GM18508 (cell line): ENCODE data around the gene BDH1.

ENCODE experiments used
- ATAC-seq: cut with Tn5 transposase; IDR thresholded peaks from one replicate; pipeline ENCODE4 v1.9.1; 2021; ENCODE audit warnings: moderate number of reproducible peaks; ENCODE audit not compliant: insufficient read depth, unreplicated experiment

Gene BDH1

DNA sequence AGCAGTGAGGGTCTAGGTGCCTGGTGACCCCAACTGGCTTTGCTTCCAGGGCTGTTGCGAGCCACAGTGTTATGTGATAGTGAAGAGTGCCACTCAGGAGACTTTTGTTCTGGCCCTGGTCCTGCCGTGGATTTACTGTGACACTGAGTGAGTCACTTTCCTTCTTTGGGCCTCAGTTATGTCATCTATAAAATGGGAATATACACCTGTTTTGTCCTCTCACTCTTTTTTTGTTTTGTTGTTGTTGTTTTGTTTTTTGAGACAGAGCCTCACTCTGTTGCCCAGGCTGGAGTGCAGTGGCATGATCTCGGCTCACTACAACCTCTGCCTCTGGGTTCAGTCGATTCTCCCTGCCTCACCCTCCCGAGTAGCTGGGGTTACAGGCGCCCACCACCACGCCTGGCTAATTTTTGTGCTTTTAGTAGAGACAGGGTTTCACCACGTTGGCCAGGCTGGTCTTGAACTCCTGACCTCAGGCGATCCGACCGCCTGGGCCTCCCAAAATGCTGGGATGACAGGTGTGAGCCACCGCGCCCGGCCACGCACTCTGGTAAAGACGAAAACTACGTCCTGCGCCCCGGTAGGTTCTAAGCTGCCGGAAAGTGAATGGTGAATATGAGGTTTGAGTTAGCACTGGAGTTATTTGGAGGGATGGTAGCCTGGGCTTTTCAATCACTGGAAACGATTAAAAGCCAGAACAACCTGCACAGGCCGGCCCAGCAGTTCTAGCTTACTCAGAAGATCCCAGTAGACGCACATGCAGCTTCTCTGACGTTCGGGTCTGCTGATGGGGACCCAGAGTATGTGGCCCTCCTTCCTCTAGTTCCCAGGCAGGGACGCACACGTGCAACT lies 46.6 kb downstream of the BDH1 start:
- ATAC-seq = no peak

DNA sequence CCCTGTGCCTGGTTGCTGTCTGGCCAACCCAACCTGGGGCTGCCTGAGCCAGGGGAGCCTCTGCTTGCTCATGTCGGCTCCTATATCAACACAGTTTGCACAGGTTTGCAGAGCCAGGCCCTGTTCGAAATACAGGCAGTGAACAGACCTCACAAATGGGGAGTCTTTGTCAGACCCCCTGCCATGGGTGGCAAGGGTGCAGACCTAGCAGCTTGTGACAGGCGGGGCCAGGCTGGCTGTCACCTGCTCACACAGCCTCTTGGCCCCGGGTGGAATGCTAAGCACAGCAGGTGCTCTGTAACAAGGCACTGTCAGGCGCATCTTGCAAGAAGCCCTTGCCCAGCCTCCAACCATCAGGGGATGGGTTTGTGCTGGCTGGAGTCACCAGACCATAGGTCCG lies 47.3 kb downstream of the BDH1 start:
- ATAC-seq = no peak

DNA sequence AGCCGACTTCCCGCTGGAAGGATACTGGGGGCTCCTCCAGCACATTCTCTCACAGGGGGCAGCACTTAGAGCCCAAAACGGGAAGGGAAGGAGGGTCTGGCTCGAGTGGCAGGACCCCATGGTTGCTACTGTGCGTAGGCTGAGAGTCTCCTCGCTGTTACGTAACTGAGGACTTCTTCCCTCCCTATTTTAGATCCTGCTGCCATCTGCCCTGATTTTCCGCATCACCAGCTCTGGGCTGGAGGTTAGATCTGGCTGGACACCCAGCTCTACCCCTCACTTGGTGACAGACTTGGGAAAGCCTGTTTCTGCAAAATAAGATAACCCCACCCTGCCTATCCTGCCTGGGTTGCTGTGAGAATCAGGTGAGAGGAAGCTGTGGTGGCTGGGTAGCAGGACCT lies 47.7 kb downstream of the BDH1 start:
- ATAC-seq = no peak

DNA sequence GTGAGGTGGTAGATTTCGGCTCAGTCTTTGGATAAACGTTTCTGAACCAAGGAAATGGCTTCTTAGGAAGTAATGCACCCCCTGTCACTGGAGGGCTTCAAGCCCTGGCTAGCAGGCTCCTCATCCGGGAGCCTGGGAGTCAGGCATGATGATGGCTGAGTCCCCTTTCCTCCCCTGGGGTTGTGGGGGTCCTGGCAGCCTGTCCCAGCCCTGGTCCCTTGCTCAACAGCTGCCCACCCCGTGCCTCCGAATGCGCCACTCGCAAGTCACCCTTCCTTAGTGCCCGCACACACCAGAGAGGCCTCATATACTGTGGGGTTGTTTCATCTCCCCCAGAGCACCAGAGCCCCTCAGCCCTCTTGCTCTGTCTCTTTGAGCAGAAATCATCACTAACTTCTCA lies 48.2 kb downstream of the BDH1 start:
- ATAC-seq = no peak

DNA sequence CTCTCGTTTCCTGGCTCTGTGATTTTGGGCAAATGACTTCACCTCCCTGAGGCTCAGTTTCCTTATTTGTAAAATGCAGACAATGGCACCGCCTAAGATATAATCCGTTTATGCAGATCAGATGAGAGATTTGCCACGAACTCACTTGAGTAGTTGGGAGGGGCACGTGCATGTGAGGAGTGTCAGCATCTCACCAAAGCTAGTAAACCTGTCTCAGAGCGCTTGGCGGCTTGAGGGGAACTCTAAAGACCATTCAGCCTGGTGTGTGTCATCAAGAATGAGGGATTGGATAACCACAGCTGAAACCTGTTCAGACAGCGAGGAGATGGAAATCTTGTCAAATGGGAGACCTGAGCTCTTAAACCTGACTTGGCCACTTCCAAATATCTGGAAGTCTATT lies 48.7 kb downstream of the BDH1 start:
- ATAC-seq = no peak

DNA sequence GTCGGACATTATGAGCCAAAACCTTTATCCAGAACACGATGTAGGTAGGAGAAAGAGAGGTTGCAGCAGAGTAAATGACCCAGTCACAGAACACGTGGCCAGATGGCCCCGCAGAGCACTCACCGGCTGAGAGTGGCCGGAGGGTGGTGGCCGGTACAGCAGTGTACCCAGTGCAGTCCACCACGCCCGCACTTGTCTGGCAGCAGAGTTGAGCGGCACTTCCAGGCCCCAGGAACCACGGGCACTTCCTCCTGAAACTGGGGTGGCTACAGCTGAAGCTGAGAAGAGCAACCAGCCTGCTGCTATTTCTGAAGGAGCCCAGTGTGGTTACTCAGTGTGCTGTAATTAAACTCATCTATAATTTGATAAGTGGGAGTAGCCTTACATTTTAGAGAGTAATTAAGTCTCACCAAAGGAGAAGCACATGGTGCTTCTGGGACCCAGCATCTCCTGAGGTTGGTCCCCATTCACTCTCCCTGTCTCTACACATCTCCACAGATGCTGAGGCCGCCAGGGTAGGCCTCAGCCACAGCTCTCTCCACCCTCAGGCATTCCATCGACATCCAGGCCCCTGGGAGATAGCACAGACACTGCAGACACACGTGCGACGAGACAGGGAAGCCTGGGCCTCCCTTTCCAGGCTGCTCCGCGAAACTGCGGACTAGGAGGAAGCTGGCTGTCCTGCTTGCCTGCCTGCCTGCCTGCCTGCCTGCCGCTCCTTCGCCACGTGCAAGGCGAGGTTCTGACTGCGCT lies 49.8 kb downstream of the BDH1 start:
- ATAC-seq = no peak

DNA sequence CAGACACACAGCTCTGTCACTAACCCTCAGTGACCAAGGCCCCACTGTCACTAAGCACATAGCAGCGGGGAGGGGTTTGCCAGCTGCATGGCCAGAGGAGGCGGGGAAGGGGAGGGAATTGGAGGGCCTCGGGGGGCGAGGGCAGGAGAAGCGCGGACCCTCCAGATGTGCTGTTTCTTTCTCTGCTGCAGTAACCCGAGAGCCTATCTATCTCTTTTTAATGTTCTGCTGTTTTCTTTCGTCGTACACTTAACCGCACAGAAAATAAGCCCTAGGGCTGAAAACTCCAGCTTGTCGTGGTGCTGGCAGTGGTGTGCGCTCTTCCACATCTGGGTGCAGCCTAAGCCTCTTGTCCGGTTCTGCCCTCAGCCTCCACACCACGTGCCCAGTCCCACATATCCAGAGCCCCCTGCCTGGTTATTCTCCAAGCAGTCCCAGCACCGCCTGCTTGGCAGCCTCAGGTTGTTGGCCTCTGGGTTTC lies 51.1 kb downstream of the BDH1 start:
- no peak for ATAC-seq

DNA sequence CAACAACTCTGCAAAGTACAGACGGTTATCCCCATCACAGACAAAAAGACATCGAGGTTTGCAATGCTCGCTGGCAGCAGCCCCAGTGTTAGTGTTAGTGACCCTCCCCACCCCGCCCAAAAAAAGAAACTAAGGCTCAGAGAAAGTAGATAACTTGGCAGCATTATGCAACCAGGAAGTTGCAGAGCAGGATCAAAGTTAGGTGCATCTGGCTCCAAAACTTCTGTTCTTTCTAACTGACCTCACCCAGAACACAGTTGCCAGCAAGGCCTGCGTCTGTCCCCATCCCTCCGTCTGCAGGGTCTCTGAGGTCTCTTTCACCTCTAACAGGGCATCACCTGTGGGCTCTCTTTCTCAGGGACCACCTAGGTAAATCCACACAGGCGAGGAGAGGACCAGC lies 51.5 kb downstream of the BDH1 start:
- ATAC-seq = no peak

DNA sequence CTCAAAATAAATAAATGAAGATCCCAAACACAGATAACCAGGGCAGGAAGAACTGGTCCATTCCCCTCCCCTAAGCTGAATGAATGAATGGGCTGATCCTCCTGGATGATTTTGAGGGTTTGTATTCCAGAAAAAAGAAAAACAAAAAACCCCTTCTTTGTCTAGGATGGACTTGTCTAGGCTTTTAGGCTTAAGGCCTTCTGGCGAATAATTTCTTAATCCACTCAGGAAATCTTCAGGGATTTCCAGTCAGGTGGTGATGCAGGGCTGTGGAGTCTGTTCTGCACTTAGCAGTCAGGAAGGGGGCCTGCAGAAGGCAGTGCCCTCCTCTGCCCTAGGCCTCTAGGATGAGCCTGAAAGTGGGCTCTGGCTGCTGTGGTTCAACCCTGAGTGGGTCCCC lies 52.1 kb downstream of the BDH1 start:
- no peak for ATAC-seq

DNA sequence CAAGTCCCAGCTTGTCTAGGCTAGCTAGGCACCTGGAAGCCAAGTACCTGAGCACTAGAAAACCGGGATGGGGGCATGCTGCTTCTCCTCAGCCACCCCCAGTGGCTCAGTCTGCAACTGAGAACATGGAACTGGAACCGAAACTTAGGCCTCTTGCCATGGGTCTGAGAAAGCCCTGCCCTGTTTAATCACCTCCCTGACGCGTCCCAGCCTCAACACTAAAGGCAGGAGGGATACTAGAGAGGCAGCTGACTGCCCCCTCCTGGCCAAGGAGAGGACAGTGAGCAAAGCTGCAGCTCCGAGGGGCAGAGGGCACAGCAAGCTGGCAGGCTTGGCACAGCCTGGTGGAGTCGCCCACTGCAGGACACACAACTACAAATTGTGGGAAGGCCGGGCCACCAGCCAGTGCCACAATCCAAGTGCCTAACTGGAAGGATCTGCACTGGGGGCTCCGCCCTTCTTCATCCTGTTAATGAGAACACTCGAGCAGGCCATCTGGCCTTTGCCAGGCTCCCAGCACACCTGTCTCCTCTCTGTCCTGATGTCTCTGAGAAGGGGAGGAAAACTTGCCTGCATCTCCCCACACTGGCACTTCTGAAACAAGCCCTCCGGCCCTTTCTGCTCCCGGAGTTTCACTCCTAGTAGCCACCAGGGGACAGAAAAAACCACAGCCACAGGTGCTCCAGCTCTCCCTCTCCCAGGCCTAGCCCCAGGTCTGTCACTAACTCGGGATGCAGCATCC lies 53.7 kb downstream of the BDH1 start:
- no peak for ATAC-seq

DNA sequence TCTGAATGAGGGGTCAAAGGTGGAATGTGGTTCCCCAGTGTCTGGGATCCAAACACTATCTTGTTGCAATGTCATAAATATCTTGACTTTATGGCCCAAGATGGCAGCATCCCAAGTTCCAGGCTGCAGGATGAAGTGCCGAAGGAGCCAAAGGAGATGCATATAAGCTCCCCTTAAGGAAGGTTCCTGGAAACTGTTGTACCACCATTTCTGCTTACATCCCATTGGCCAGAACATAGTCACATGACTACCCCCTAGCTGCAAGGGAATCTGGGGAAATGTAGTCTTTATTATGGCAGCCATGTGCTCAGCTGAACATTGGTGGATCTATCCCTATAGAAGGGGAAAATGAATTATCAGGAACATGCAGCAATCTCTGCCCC lies 54.3 kb downstream of the BDH1 start:
- ATAC-seq = no peak

DNA sequence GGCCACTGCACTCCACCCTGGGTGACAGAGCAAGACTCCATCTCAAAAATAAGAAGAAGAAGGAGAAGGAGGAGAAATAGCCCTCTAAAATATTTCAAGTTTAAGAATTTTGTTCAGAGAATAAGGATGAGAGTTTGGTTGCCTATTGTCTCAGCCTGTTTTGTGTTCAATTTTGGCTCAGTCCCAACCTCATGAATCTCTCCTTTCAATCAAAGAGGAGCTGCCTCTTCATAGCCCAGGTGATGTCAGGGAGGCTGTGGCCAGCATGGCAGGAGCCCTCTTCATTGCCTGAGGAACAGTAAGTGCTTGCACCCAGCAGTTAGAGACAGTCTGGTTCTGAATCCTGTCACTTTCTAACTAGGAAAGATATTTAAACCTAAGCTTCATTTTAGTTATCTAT lies 55.0 kb downstream of the BDH1 start:
- ATAC-seq = no peak

DNA sequence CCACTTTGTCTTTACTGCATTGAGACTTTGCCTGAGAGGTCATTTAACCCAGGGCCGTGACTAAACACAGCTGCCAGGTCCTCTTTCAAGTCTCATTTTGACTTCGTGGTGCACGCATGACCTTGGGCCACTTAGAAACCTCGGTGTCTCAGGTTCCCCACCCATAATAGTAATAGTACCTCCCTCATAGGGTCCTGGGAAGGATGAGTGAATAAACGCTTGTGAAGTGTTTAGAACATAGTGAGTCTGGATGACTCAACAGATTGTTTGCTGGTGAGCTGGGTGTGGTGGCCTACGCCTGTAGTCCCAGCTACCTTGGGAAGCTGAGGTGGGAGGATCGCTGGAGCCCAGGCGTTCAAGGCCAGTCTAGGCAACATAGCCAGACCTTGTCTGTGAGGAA lies 56.3 kb downstream of the BDH1 start:
- no peak for ATAC-seq

DNA sequence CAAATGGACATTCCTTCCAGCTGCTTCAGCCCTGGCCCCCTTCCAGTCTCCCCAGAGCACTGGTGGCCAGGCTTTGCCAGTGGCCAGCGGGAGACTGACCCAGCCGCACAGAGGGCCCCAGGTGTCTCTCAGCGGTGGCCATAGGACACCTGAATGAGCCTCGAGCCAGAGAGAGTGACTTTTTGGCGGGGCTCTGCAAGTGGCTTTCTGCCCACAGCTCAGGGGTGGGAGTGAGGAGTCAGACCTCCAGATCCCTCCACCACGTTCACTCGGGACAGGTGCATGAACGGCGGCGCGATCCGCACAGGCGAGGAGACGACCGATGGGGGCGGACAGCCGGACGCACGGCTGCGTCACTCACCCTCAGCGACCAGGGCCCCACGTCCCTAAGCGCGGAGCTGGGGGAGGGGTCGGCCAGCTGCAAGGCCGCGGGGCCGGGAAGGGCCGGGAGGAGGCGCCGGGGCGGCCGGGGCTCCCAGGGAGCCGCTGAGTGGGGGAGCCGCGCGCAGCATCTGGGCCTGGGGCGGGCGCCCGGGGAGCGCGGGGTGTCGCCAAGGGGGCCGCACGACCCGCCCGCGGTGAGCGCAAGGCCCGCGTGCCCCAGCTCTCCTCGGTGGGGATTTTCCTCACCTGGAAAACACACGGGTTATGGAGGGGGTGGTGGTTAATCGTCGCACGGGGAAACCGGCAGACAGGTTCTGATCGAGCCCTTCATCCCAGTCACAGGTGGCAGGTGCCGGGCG lies 57.1 kb downstream of the BDH1 start:
- ATAC-seq = no peak

DNA sequence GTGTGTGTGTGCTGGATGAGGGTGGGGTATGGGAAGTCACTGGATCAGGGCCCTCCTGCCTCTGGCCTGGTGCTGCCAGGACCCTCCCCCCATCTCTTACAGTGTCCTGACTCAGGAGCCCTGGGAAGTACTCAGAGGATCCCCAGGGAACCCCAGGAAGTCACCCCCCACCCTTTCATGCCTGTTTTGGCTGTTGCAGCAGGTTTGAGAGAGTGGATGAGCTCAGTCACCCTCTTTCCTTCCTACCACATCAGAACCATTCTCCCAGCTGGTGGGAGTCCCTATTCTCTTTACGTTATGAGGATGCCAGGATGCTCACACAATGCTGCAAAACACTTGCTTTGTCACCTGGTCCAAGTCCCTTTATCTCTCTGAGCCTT lies 59.0 kb downstream of the BDH1 start:
- ATAC-seq = no peak

DNA sequence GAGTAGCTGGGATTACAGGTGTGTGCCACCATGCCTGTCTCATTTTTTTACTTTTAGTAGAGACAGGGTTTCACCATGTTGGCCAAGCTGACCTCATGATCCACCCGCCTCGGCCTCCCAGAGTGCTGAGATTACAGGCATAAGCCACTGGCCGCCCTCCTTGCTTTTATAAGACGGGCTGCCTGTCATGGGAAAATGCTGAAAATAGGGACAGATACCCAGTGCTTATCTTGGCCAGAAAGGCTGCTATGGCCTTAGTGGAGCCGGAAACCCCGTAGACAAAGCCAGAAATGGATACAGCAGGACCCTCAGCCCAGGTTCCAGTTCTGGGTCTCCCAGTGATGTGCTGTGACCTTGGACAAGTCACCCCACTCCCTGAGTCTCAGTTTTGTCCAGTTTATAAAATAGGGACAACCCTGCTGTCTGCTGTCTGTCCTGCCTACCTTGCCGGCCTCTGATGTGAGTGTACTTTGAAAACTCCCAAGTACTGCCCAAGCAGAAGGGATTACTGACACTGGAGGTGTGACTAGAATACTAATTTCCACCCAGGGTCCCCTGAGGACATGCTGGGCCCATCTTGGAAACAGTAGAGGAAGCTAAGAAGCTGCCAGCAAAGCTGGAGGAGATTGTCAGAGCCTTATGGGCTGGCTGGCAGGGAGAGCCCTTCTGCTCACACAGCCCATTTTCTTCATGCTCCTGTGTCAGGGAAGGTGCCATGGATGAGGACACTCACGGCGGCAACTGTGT lies 59.6 kb downstream of the BDH1 start:
- ATAC-seq = no peak

DNA sequence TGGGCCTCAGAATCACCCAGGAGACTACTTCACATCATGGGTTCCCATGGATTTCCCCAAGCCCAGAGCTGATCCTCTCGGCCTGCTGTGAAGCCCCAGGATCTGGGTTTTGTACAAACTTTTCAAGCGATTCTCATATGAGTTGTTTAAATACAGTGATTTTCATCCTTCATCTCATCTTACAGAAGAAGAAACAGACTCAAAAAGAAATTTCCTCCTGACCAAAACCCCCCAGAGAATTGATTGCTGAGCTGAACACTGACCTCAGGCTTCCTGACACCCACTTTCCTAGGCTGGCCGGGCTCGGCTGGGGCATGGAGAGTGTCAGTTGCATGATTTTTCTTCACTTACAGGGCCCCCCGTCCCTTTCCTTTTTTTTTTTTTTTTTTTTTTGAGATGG lies 60.3 kb downstream of the BDH1 start:
- no peak for ATAC-seq

DNA sequence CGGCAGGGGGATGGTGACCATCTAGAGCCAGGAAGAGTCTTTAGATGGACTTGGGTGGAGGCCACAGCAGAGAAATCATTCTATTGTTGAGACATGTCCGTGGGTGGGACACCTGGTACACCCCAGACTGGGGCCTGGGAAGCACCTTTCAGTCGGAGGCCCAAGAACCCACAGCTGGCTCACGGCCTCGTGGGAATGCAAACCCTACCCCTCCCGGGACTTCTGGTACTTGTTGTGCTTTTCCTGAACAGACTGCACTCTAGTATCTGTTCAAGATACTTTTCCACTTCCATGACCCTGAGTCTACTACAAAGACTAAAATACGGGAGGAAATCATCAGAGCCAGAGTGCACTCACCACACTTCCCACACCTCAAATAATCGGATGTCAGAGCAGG lies 60.7 kb downstream of the BDH1 start:
- no peak for ATAC-seq

DNA sequence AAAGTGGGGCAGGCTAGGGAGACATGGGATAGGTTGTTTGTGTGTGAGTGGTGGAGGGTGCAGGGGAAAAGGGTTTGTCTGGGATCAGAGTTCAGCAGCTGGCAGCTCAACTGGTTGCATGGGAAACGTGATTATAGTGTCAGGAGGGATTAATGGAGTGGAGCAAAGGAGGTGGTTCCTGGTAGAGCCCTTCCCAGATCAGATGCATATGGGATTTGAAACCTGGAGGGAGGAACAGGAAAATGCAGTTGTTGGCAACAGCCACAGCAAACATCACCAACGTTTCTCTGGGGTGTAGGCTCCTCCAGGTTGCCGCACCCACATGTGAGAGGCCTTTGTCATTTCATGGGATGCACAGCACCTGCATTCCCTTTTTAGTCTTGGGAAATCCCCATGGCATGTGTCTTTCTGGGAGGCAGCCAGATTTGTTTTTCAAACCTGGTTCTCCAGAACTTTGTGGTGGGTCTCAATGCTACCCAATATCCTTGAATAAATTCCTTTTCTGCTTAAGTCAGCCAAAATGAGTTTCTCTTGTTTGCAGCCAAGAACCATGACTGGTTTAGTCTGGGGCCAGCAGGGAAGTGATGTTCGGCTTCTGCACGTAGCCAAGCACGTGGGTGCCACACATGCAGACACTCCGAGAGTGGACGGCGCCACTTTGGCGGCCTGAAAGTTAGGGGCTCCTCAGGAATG lies 61.3 kb downstream of the BDH1 start:
- ATAC-seq = no peak
